ENCODE data around the gene FASN. TPM values are rescaled to one million over a fixed set of nuclear protein-coding genes. Genes with fewer than 3 reads are reported as not detected.

Gene FASN
- total and polyA plus RNA-seq, 2 of the 13 experiments (the other 11 are each of a cell fraction or from before 2014, with no cell fraction given) = 51.7 to 101 TPM

DNA sequence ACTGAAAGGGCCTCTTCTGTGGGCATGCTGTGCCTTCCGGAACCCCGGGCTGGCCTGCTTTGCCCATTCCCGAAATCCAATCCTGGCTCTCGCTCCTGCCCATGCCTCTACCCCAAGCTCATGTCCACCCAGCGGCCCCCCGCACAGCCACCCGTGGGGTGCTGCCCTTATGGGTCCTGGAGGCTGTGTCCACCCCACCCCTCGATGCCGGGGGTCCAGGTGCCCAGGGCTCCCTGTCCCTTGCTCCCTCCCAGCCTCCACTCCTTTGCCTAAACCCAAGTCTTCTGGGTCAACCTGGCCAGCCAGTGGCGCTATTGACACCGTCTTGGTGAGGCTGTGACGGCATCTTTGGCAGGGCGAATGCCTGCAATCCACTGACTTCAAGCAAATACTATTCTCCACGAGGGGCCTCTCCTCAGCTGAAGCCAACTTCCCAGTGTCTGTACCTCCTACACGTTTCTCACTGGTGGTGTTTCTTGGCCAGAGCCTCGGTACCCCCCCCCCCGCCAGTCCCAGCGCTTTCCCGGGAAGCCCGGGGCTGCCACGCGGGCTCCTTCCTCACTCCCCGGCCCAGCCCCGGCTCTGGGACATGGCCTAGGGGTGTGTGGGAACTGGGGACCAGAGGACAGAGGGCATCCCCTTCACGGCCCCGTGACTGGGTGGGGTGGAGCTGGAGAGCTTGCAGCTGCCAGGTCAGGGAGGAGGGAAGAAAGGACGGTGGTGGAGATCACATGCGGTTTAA is 20.2 kb downstream of the FASN start (continued):
- no peak for TF ChIP-seq IKZF4 (CRISPR knock-in tag; IDR thresholded peaks at IDR 0.05; ENCODE audit: borderline replicate concordance, low read depth, not compliant biosample characterization)
- TF ChIP-seq KAT7 (CRISPR knock-in tag; IDR thresholded peaks at IDR 0.05; ENCODE audit: borderline replicate concordance) = no peak
- no peak for TF ChIP-seq RBAK (CRISPR knock-in tag; IDR thresholded peaks at IDR 0.05)
- no peak for TF ChIP-seq ZNF121 (CRISPR knock-in tag; IDR thresholded peaks at IDR 0.05)
- no peak for TF ChIP-seq JARID2 (CRISPR knock-in tag; IDR thresholded peaks at IDR 0.05; ENCODE audit: insufficient replicate concordance)
- TF ChIP-seq ZBTB7B (CRISPR knock-in tag; IDR thresholded peaks at IDR 0.05) = 0 out of 2 replicates have a peak, but pooled peaks have one; percentile 6
- TF ChIP-seq POLR2G (IDR thresholded peaks at IDR 0.05; ENCODE audit: low read depth, low read length) = peak; percentile 2; the same call in 1 of the 2 replicates
- peak; percentile 38; the same call in 1 of the 2 replicates for TF ChIP-seq BRF2 (CRISPR knock-in tag; IDR thresholded peaks at IDR 0.05)
- no peak for TF ChIP-seq SMC3 (IDR thresholded peaks at IDR 0.05; ENCODE audit: low read length)
- peak; percentile 86 for TF ChIP-seq RBM22 (optimal IDR thresholded peaks at IDR 0.05; ENCODE audit: low read length)
- peak; percentile 7; the same call in 1 of the 2 replicates for TF ChIP-seq SSRP1 (CRISPR knock-in tag; IDR thresholded peaks at IDR 0.05)
- no peak; the same call in 1 of the 2 replicates for TF ChIP-seq BCL3 (CRISPR knock-in tag; IDR thresholded peaks at IDR 0.05)
- TF ChIP-seq ZNF703 (CRISPR knock-in tag; IDR thresholded peaks at IDR 0.05; ENCODE audit: borderline replicate concordance) = no peak
- TF ChIP-seq IRX3 (CRISPR knock-in tag; IDR thresholded peaks at IDR 0.05; ENCODE audit: borderline replicate concordance, low read depth) = peak; percentile 54; the same call in 1 of the 2 replicates
- no peak for TF ChIP-seq DPF2 (CRISPR knock-in tag; IDR thresholded peaks at IDR 0.05; ENCODE audit: borderline replicate concordance, low read depth)
- 0 out of 2 replicates have a peak, but pooled peaks have one; percentile 0 for TF ChIP-seq GABPB1 (CRISPR knock-in tag; IDR thresholded peaks at IDR 0.05)
- peak; percentile 24; the same call in 1 of the 2 replicates for TF ChIP-seq RAD21 (CRISPR knock-in tag; IDR thresholded peaks at IDR 0.05)
- TF ChIP-seq HNRNPUL1 (IDR thresholded peaks at IDR 0.05; ENCODE audit: low read depth, low read length) = no peak
- TF ChIP-seq, protein P1, sequence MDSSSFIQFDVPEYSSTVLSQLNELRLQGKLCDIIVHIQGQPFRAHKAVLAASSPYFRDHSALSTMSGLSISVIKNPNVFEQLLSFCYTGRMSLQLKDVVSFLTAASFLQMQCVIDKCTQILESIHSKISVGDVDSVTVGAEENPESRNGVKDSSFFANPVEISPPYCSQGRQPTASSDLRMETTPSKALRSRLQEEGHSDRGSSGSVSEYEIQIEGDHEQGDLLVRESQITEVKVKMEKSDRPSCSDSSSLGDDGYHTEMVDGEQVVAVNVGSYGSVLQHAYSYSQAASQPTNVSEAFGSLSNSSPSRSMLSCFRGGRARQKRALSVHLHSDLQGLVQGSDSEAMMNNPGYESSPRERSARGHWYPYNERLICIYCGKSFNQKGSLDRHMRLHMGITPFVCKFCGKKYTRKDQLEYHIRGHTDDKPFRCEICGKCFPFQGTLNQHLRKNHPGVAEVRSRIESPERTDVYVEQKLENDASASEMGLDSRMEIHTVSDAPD (CRISPR knock-in tag; IDR thresholded peaks at IDR 0.05) = peak; percentile 75; the same call in 1 of the 2 replicates
- 0 out of 2 replicates have a peak, but pooled peaks have one; percentile 7 for TF ChIP-seq ZC3H4 (CRISPR knock-in tag; IDR thresholded peaks at IDR 0.05; ENCODE audit: borderline replicate concordance)
- no peak for TF ChIP-seq ZNF773 (CRISPR knock-in tag; IDR thresholded peaks at IDR 0.05; ENCODE audit: borderline replicate concordance)

Data from HepG2 (cell line).